ENCODE results near the gene BEGAIN.

DNA sequence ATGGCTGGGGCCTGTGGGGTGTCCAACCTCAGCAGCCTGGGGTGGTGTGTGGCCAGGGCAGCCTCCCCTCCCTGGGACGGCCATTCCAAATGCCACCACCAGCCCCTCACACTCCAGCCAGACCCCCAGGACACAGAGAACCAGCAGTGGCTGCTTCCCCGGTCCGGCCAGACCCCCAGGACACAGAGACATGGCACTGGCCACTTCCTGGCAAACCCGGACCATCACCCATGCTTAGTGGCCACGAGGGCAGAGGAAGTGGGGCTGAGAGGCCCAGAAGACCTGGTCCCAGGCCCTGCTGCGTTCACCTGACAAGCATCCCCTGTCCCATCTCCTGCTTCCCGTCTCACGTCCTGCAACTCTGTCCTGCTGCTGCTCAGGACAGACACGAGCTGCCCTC lies 26.7 kb downstream of the BEGAIN start:
- TF ChIP-seq, protein P1, sequence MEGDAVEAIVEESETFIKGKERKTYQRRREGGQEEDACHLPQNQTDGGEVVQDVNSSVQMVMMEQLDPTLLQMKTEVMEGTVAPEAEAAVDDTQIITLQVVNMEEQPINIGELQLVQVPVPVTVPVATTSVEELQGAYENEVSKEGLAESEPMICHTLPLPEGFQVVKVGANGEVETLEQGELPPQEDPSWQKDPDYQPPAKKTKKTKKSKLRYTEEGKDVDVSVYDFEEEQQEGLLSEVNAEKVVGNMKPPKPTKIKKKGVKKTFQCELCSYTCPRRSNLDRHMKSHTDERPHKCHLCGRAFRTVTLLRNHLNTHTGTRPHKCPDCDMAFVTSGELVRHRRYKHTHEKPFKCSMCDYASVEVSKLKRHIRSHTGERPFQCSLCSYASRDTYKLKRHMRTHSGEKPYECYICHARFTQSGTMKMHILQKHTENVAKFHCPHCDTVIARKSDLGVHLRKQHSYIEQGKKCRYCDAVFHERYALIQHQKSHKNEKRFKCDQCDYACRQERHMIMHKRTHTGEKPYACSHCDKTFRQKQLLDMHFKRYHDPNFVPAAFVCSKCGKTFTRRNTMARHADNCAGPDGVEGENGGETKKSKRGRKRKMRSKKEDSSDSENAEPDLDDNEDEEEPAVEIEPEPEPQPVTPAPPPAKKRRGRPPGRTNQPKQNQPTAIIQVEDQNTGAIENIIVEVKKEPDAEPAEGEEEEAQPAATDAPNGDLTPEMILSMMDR (IDR thresholded peaks at IDR 0.05; ENCODE audit: low read depth, low read length, poor library complexity, severe bottlenecking), result no peak
- no peak for TF ChIP-seq EZH2phosphoT487 (IDR thresholded peaks at IDR 0.05; ENCODE audit: borderline replicate concordance, low read length)

Measured in DOHH2 (cell line).